ENCODE measurements around the gene TRIM17. TPM values are rescaled to one million over a fixed set of nuclear protein-coding genes. Genes with fewer than 3 reads are reported as not detected.

Gene TRIM17
- total RNA-seq, 1 experiment from 2014 or later: not detected

GRCh38 chr1:228459091-228459993 lies 42.7 kb upstream of the TRIM17 start:
- H4K20me1 ChIP-seq (ENCODE audit: low read length): peaks cover 15% of the 10 kb centered on the region
- H3F3A ChIP-seq (ENCODE audit: low read length, unreplicated experiment): no peaks in the 10 kb centered on the region
- peak overlapping the region; percentile 87 for H3K4me3 ChIP-seq (ENCODE audit: low read length)
- H3K36me3 ChIP-seq (ENCODE audit: low read depth, low read length): no peaks in the 10 kb centered on the region
- TF ChIP-seq CTCF (conservative IDR thresholded peaks at IDR 0.05; ENCODE audit: low read depth, low read length) (peak; percentile 69), EZH2 (IDR thresholded peaks at IDR 0.05; ENCODE audit: low read length, unreplicated experiment) (no peak)
- ATAC-seq (peak; percentile 35), DNase-seq (peak; percentile 88)
- CTCF ChIA-PET: interaction anchor here (0.6 kb wide), 1 partner anchor 1224 kb away, joined by 5 read pairs; no protein-coding TSS in a partner anchor
- BruUV-seq (replicated peaks): no TSS peak
- H3K9me3 ChIP-seq (ENCODE audit: low read length): no peaks in the 10 kb centered on the region
- H3K4me1 ChIP-seq (ENCODE audit: insufficient read depth, low read length): peaks cover 15% of the 10 kb centered on the region; the same call in 1 of the 2 replicates
- peak overlapping the region; percentile 60 for H2AFZ ChIP-seq (ENCODE audit: low read length)
- H3K27ac ChIP-seq (ENCODE audit: low read length): peak overlapping the region; percentile 50; the same call in 1 of the 2 replicates
- peaks cover 25% of the 10 kb centered on the region for H3K79me2 ChIP-seq (ENCODE audit: low read length)
- no peaks in the 10 kb centered on the region for H3K9me2 ChIP-seq (replicated peaks; ENCODE audit: low read length)
- no peaks in the 10 kb centered on the region for H3K27me3 ChIP-seq (ENCODE audit: low read length)
- POLR2A ChIA-PET (ENCODE audit: unreplicated experiment): interaction anchor here (1.1 kb wide), 1 partner anchor 87 kb away, joined by 4 read pairs; no protein-coding TSS in a partner anchor
- intact Hi-C loops (cut with micrococcal nuclease): loop anchor here (1.0 to 5.0 kb wide), 4 partner anchors 28 to 292 kb away; partner anchors contain the start of genes IBA57 and RNF187
- peak overlapping the region; percentile 59 for H3K9ac ChIP-seq (ENCODE audit: low read length)
- peak overlapping the region; percentile 85 for H3K4me2 ChIP-seq (ENCODE audit: low read length)

- H4K20me1 ChIP-seq (ENCODE audit: low read length): peaks cover 15% of the 10 kb centered on the region
- H3K9me2 ChIP-seq (replicated peaks; ENCODE audit: low read length): no peaks in the 10 kb centered on the region
- DNase-seq: peak; percentile 100
- H2AFZ ChIP-seq (ENCODE audit: low read length): peak overlapping the region; percentile 63
- H3K4me2 ChIP-seq (ENCODE audit: low read length): peak overlapping the region; percentile 85
- H3K4me3 ChIP-seq (ENCODE audit: low read length): peak overlapping the region; percentile 87
- peaks cover 15% of the 10 kb centered on the region; the same call in 1 of the 2 replicates for H3K4me1 ChIP-seq (ENCODE audit: insufficient read depth, low read length)
- no peaks in the 10 kb centered on the region for H3K27me3 ChIP-seq (ENCODE audit: low read length)
- no peaks in the 10 kb centered on the region for H3F3A ChIP-seq (ENCODE audit: low read length, unreplicated experiment)
- TF ChIP-seq CTCF (conservative IDR thresholded peaks at IDR 0.05; ENCODE audit: low read depth, low read length): peak; percentile 56
- no peak for TF ChIP-seq EZH2phosphoT487 (IDR thresholded peaks at IDR 0.05; ENCODE audit: borderline replicate concordance, low read length)
- peak; percentile 86 for ATAC-seq
- peaks cover 29% of the 10 kb centered on the region for H3K79me2 ChIP-seq (ENCODE audit: low read length)
- CTCF ChIA-PET: interaction anchor here (0.6 kb wide), 2 partner anchors 58 to 61 kb away, joined by 3 read pairs; no protein-coding TSS in a partner anchor
- no peaks in the 10 kb centered on the region for H3K9me3 ChIP-seq (ENCODE audit: low read length)
- H3K27ac ChIP-seq (ENCODE audit: low read length): peak overlapping the region; percentile 64
- intact Hi-C loops (cut with micrococcal nuclease): loop anchor here (1.0 to 5.0 kb wide), 7 partner anchors 51 to 290 kb away; partner anchors contain the start of genes IBA57 and TRIM11
- POLR2A ChIA-PET (ENCODE audit: unreplicated experiment): interaction anchor here (0.6 to 1.1 kb wide), 4 partner anchors 29 to 670 kb away, joined by 3 to 7 read pairs (median 4); no protein-coding TSS in a partner anchor
- peak overlapping the region; percentile 80 for H3K9ac ChIP-seq (ENCODE audit: low read length)
- no peaks in the 10 kb centered on the region for H3K36me3 ChIP-seq (ENCODE audit: low read depth, low read length)
- BruUV-seq (replicated peaks): TSS peak; percentile 69
These were observed 40.9 kb upstream of the TRIM17 start for GRCh38 chr1:228457396-228458176.

Measured in PC-3 (cell line).